IgD-negative memory B cell (primary cell): ENCODE measurements around the gene FBXW7. TPM values are rescaled to one million over a fixed set of nuclear protein-coding genes. Genes with fewer than 3 reads are reported as not detected.

Source experiments
- H3K27ac Mint-ChIP-seq, 3 donors: one replicate each; pipeline ENCODE4 v1.8.0; 2020 to 2022; ENCODE audit warnings: mild to moderate bottlenecking in 3 of 3, mixed read lengths in 3 of 3, moderate library complexity in 1 of 3
- H3K27me3 Mint-ChIP-seq: one replicate; pipeline ENCODE4 v1.8.0; 2021; ENCODE audit warnings: mixed read lengths
- H3K36me3 Mint-ChIP-seq: one replicate; pipeline ENCODE4 v1.8.0; 2020; ENCODE audit warnings: mild to moderate bottlenecking, mixed read lengths
- H3K4me1 Mint-ChIP-seq, 3 donors: one replicate each; pipeline ENCODE4 v1.8.0; 2020 to 2022; ENCODE audit warnings: mixed read lengths in 3 of 3, mild to moderate bottlenecking in 1 of 3
- H3K4me3 Mint-ChIP-seq, 4 donors: one replicate each; pipeline ENCODE4 v1.8.0; 2020 to 2022; ENCODE audit warnings: mild to moderate bottlenecking in 4 of 4, mixed read lengths in 4 of 4, moderate library complexity in 3 of 4
- H3K9me3 Mint-ChIP-seq, 3 donors: one replicate each; pipeline ENCODE4 v1.8.0; 2020 to 2021; ENCODE audit warnings: mixed read lengths in 3 of 3, mild to moderate bottlenecking in 1 of 3
- polyA plus RNA-seq: library from polyadenylated mRNA; unstranded; fragments of 300-500 nt; fragmentation: Illumina TruSeq; gene quantifications from one replicate; pipeline ENCODE4 v1.2.3, GENCODE V29; 2021

FBXW7 gene
- polyA plus RNA-seq = 39.7 TPM

- H3K36me3 Mint-ChIP-seq = peaks cover 6% of the 10 kb centered on the region
- H3K4me3 Mint-ChIP-seq = peak within 1 kb of the TSS; percentile 98 to 100 (median 99)
- no peaks in the 10 kb centered on the region for H3K9me3 Mint-ChIP-seq
- H3K27me3 Mint-ChIP-seq = no peaks in the 10 kb centered on the region
- peaks cover 47 to 49% (median 47%) of the 10 kb centered on the region in 3 donors for H3K4me1 Mint-ChIP-seq
- peak within 1 kb of the TSS; percentile 97 to 99 (median 99) for H3K27ac Mint-ChIP-seq
These were observed at the start of gene FBXW7 for GRCh38 chr4:152535903-152536544. TSS of gene FBXW7 (minus strand) at chr4:152536092. CDS start at chr4:152411803, 124,289 bp downstream.

- peak overlapping the region; percentile 49 to 94 (median 58) for H3K27ac Mint-ChIP-seq
- peaks cover under 1% of the 10 kb centered on the region for H3K27me3 Mint-ChIP-seq
- H3K4me1 Mint-ChIP-seq = peaks cover 12 to 20% (median 16%) of the 10 kb centered on the region in 3 donors
- no peaks in the 10 kb centered on the region for H3K36me3 Mint-ChIP-seq
- peak overlapping the region; percentile 44 to 88 (median 79) for H3K4me3 Mint-ChIP-seq
- peaks cover 0 to 5% (median 0%) of the 10 kb centered on the region in 3 donors for H3K9me3 Mint-ChIP-seq
These were observed 49.1 kb upstream of the FBXW7 start for GRCh38 chr4:152585023-152585441.

- H3K27me3 Mint-ChIP-seq = no peaks in the 10 kb centered on the region
- H3K27ac Mint-ChIP-seq = peak overlapping the region in 1 of 3 donors; percentile 3
- no peaks in the 10 kb centered on the region for H3K36me3 Mint-ChIP-seq
- peaks cover 0 to 5% (median 0%) of the 10 kb centered on the region in 3 donors for H3K9me3 Mint-ChIP-seq
- H3K4me1 Mint-ChIP-seq = peaks cover 17 to 25% (median 17%) of the 10 kb centered on the region in 3 donors
- no peak overlapping the region for H3K4me3 Mint-ChIP-seq
These were observed 45.8 kb upstream of the FBXW7 start for GRCh38 chr4:152581536-152582160.

- no peaks in the 10 kb centered on the region for H3K36me3 Mint-ChIP-seq
- H3K27me3 Mint-ChIP-seq = no peaks in the 10 kb centered on the region
- peaks cover 0 to 5% (median 0%) of the 10 kb centered on the region in 3 donors for H3K9me3 Mint-ChIP-seq
- H3K4me1 Mint-ChIP-seq = peaks cover 7 to 14% (median 11%) of the 10 kb centered on the region in 3 donors
- H3K4me3 Mint-ChIP-seq = no peak overlapping the region
- no peak overlapping the region for H3K27ac Mint-ChIP-seq
These were observed 44.0 kb upstream of the FBXW7 start for GRCh38 chr4:152579916-152580315.

- Mint-ChIP-seq H3K9me3 (peaks cover 0 to 5% (median 0%) of the 10 kb centered on the region in 3 donors), H3K36me3 (no peaks in the 10 kb centered on the region), H3K4me3 (no peak overlapping the region), H3K27ac (no peak overlapping the region), H3K27me3 (no peaks in the 10 kb centered on the region), H3K4me1 (peaks cover 3 to 7% (median 6%) of the 10 kb centered on the region in 3 donors)
These were observed 43.3 kb upstream of the FBXW7 start for GRCh38 chr4:152579107-152579764.

GRCh38 chr4:152578670-152579069 lies 42.8 kb upstream of the FBXW7 start:
- Mint-ChIP-seq H3K4me1 (peaks cover 3 to 5% (median 4%) of the 10 kb centered on the region in 3 donors), H3K4me3 (no peak overlapping the region), H3K27me3 (no peaks in the 10 kb centered on the region), H3K36me3 (no peaks in the 10 kb centered on the region), H3K27ac (no peak overlapping the region), H3K9me3 (peaks cover 0 to 5% (median 0%) of the 10 kb centered on the region in 3 donors)

GRCh38 chr4:152577708-152578396 lies 42.0 kb upstream of the FBXW7 start:
- peaks cover 4 to 5% (median 5%) of the 10 kb centered on the region in 3 donors for H3K4me1 Mint-ChIP-seq
- peaks cover 2% of the 10 kb centered on the region for H3K36me3 Mint-ChIP-seq
- no peak overlapping the region for H3K27ac Mint-ChIP-seq
- H3K4me3 Mint-ChIP-seq = no peak overlapping the region
- peaks cover 0 to 3% (median 0%) of the 10 kb centered on the region in 3 donors for H3K9me3 Mint-ChIP-seq
- peaks cover 4% of the 10 kb centered on the region for H3K27me3 Mint-ChIP-seq

GRCh38 chr4:152575533-152575932 lies 39.6 kb upstream of the FBXW7 start:
- H3K27ac Mint-ChIP-seq = peak overlapping the region in 1 of 3 donors; percentile 41

GRCh38 chr4:152573861-152574260 lies 38.0 kb upstream of the FBXW7 start:
- H3K4me1 Mint-ChIP-seq = peaks cover 2 to 5% (median 4%) of the 10 kb centered on the region in 3 donors

More at GRCh38 chr4:152575533-152575932, 39.6 kb upstream of the FBXW7 start:
- Mint-ChIP-seq H3K4me1 (peaks cover 4 to 5% (median 5%) of the 10 kb centered on the region in 3 donors), H3K36me3 (peaks cover 2% of the 10 kb centered on the region), H3K27me3 (peaks cover 4% of the 10 kb centered on the region), H3K4me3 (no peak overlapping the region), H3K9me3 (peaks cover 0 to 3% (median 0%) of the 10 kb centered on the region in 3 donors)

GRCh38 chr4:152572417-152573086 lies 36.7 kb upstream of the FBXW7 start:
- H3K4me3 Mint-ChIP-seq = no peak overlapping the region
- no peak overlapping the region for H3K27ac Mint-ChIP-seq
- H3K36me3 Mint-ChIP-seq = peaks cover 2% of the 10 kb centered on the region
- H3K9me3 Mint-ChIP-seq = peaks cover 0 to 3% (median 0%) of the 10 kb centered on the region in 3 donors
- H3K27me3 Mint-ChIP-seq = peaks cover 4% of the 10 kb centered on the region
- H3K4me1 Mint-ChIP-seq = peaks cover 1 to 2% (median 2%) of the 10 kb centered on the region in 3 donors

More at GRCh38 chr4:152573861-152574260, 38.0 kb upstream of the FBXW7 start:
- Mint-ChIP-seq H3K27ac (no peak overlapping the region), H3K9me3 (peaks cover 0 to 3% (median 0%) of the 10 kb centered on the region in 3 donors), H3K36me3 (peaks cover 2% of the 10 kb centered on the region), H3K4me3 (no peak overlapping the region), H3K27me3 (peaks cover 4% of the 10 kb centered on the region)

- Mint-ChIP-seq H3K4me1 (peaks cover 0 to 2% (median 0%) of the 10 kb centered on the region in 3 donors), H3K9me3 (peaks cover 0 to 3% (median 0%) of the 10 kb centered on the region in 3 donors), H3K27ac (no peak overlapping the region), H3K4me3 (no peak overlapping the region), H3K36me3 (peaks cover 2% of the 10 kb centered on the region), H3K27me3 (peaks cover 4% of the 10 kb centered on the region)
These were observed 35.9 kb upstream of the FBXW7 start for GRCh38 chr4:152571770-152572169.

GRCh38 chr4:152571296-152571695 lies 35.4 kb upstream of the FBXW7 start:
- H3K9me3 Mint-ChIP-seq = peaks cover 0 to 3% (median 0%) of the 10 kb centered on the region in 3 donors
- H3K36me3 Mint-ChIP-seq = peaks cover 2% of the 10 kb centered on the region
- no peak overlapping the region for H3K27ac Mint-ChIP-seq
- H3K4me3 Mint-ChIP-seq = no peak overlapping the region
- H3K4me1 Mint-ChIP-seq = peaks cover 0 to 2% (median 0%) of the 10 kb centered on the region in 3 donors
- H3K27me3 Mint-ChIP-seq = peaks cover 4% of the 10 kb centered on the region

- H3K4me1 Mint-ChIP-seq = peaks cover 8 to 12% (median 9%) of the 10 kb centered on the region in 3 donors
- no peaks in the 10 kb centered on the region for H3K9me3 Mint-ChIP-seq
- no peaks in the 10 kb centered on the region for H3K36me3 Mint-ChIP-seq
- no peaks in the 10 kb centered on the region for H3K27me3 Mint-ChIP-seq
- H3K4me3 Mint-ChIP-seq = no peak overlapping the region
- no peak overlapping the region for H3K27ac Mint-ChIP-seq
These were observed 29.4 kb upstream of the FBXW7 start for GRCh38 chr4:152565333-152565732.

- Mint-ChIP-seq H3K36me3 (no peaks in the 10 kb centered on the region), H3K4me3 (no peak overlapping the region), H3K9me3 (no peaks in the 10 kb centered on the region), H3K4me1 (peaks cover 15 to 18% (median 16%) of the 10 kb centered on the region in 3 donors), H3K27me3 (no peaks in the 10 kb centered on the region), H3K27ac (no peak overlapping the region)
These were observed 28.4 kb upstream of the FBXW7 start for GRCh38 chr4:152564336-152564735.
